ENCODE measurements around the gene RTP1.
"Not testable (repeated sequence)": the region's sequence is repeated elsewhere in the genome, so short reads cannot be mapped to it uniquely, and the experiment has no call there.

RTP1 gene

GRCh38 chr3:187237741-187238140 is 40.5 kb downstream of the RTP1 start:
- intact Hi-C loops (cut with micrococcal nuclease), result no loop called here
- Mint-ChIP-seq H3K9me3 (peaks cover 7% of the 10 kb centered on the region), H3K36me3 (ENCODE audit: low read depth) (no peaks in the 10 kb centered on the region), H3K27ac (no peak overlapping the region), H3K4me3 (no peak overlapping the region), H3K27me3 (no peaks in the 10 kb centered on the region), H3K4me1 (ENCODE audit: low read depth) (no peaks in the 10 kb centered on the region)

- no peaks in the 10 kb centered on the region for H3K36me3 Mint-ChIP-seq (ENCODE audit: low read depth)
- H3K27me3 Mint-ChIP-seq, result no peaks in the 10 kb centered on the region
- H3K27ac Mint-ChIP-seq, result no peak overlapping the region
- H3K4me3 Mint-ChIP-seq, result no peak overlapping the region
- intact Hi-C loops (cut with micrococcal nuclease), result no loop called here
- peaks cover 7% of the 10 kb centered on the region for H3K9me3 Mint-ChIP-seq
- no peaks in the 10 kb centered on the region for H3K4me1 Mint-ChIP-seq (ENCODE audit: low read depth)
Measured at GRCh38 chr3:187238239-187238638, 41.0 kb downstream of the RTP1 start.

- H3K27ac Mint-ChIP-seq; H3K36me3 Mint-ChIP-seq (ENCODE audit: low read depth); H3K4me3 Mint-ChIP-seq; intact Hi-C loops (cut with micrococcal nuclease); H3K27me3 Mint-ChIP-seq; H3K4me1 Mint-ChIP-seq (ENCODE audit: low read depth); H3K9me3 Mint-ChIP-seq: not testable (repeated sequence)
Measured at GRCh38 chr3:187238835-187239234, 41.5 kb downstream of the RTP1 start.

GRCh38 chr3:187242435-187242834 is 45.1 kb downstream of the RTP1 start:
- no peak overlapping the region for H3K4me3 Mint-ChIP-seq
- H3K27me3 Mint-ChIP-seq, result peaks cover 3% of the 10 kb centered on the region
- peaks cover 5% of the 10 kb centered on the region for H3K4me1 Mint-ChIP-seq (ENCODE audit: low read depth)
- no peaks in the 10 kb centered on the region for H3K36me3 Mint-ChIP-seq (ENCODE audit: low read depth)
- intact Hi-C loops (cut with micrococcal nuclease), result no loop called here
- peaks cover 7% of the 10 kb centered on the region for H3K9me3 Mint-ChIP-seq
- H3K27ac Mint-ChIP-seq, result no peak overlapping the region

GRCh38 chr3:187242900-187243299 is 45.6 kb downstream of the RTP1 start:
- peaks cover 6% of the 10 kb centered on the region for H3K4me1 Mint-ChIP-seq (ENCODE audit: low read depth)

GRCh38 chr3:187243933-187244524 is 46.7 kb downstream of the RTP1 start:
- Mint-ChIP-seq H3K9me3 (peaks cover 7% of the 10 kb centered on the region), H3K4me1 (ENCODE audit: low read depth) (peaks cover 6% of the 10 kb centered on the region), H3K36me3 (ENCODE audit: low read depth) (no peaks in the 10 kb centered on the region), H3K27ac (no peak overlapping the region), H3K27me3 (peaks cover 3% of the 10 kb centered on the region), H3K4me3 (no peak overlapping the region)
- intact Hi-C loops (cut with micrococcal nuclease), result no loop called here

More at GRCh38 chr3:187242900-187243299, 45.6 kb downstream of the RTP1 start:
- no peak overlapping the region for H3K27ac Mint-ChIP-seq
- peaks cover 3% of the 10 kb centered on the region for H3K27me3 Mint-ChIP-seq
- peaks cover 7% of the 10 kb centered on the region for H3K9me3 Mint-ChIP-seq
- no peaks in the 10 kb centered on the region for H3K36me3 Mint-ChIP-seq (ENCODE audit: low read depth)
- intact Hi-C loops (cut with micrococcal nuclease), result no loop called here
- no peak overlapping the region for H3K4me3 Mint-ChIP-seq

- intact Hi-C loops (cut with micrococcal nuclease), result no loop called here
- Mint-ChIP-seq H3K27ac (no peak overlapping the region), H3K9me3 (no peaks in the 10 kb centered on the region), H3K36me3 (ENCODE audit: low read depth) (no peaks in the 10 kb centered on the region), H3K27me3 (peaks cover 5% of the 10 kb centered on the region), H3K4me3 (no peak overlapping the region), H3K4me1 (ENCODE audit: low read depth) (peaks cover 6% of the 10 kb centered on the region)
Measured at GRCh38 chr3:187247398-187247797, 50.1 kb downstream of the RTP1 start.
